CD4-positive, alpha-beta T cell treated with Interleukin-12 subunit alpha and Interleukin-12 subunit beta, for 1 hour (primary cell): ENCODE results near the gene HIP1R.
"Not testable (repeated sequence)": the region's sequence is repeated elsewhere in the genome, so short reads cannot be mapped to it uniquely, and the experiment has no call there.

Source experiments
- DNase-seq: peaks from one replicate; pipeline ENCODE4 v3.0.0-alpha.2; 2020

The HIP1R gene

DNA sequence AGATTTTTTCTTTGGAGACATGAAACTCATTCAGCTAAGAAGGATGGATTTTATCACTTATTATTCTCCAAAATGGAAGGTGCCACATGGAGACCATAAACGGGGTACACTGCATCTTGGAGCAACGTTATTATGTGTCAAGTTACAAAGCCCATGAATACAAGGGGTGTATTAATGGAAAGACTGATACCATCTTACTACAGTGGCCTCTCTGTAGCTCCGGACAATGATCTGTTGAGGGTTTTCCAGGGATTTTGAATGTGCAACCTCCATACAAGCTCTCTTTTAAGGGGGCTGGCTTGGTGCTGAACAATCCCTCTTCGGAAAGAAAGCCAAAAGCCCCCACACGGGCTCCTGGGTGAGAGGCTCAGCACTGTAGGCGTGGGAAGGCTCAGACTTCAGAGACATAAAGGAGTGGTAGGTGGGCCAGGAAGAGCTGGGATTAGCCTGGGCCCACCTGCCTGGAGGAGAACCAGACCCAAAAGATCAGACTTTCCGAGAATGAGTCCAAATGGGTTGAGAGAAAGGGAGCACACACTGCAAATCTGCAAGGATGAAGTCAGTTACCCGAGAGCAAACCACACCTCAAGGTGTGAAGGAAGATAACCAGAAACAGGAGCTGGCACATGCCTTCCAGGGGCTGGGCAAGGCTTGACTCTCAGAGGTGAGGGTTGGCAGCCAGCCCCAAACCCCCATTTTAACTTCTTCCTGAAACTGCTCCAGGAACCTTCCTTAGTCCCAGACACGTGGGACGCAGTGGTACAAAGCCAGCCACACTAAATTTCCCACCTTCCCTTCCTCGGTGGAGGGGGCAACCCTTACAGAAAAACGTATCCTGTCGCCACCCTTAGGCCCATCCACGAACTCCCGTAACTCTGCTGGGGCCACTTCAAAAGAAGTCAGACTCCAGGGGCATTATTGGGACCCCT is 59.2 kb downstream of the HIP1R start:
- DNase-seq = peak; percentile 48

- no peak for DNase-seq
These were observed 60.1 kb downstream of the HIP1R start for GRCh38 chr12:122895320-122895703.

- peak; percentile 91 for DNase-seq
These were observed 60.7 kb downstream of the HIP1R start, which contains the start of gene VPS37B for GRCh38 chr12:122895704-122896636. Gene VPS37B (minus strand): TSS chr12:122896124. CDS start chr12:122896062, 62 bp downstream.

DNA sequence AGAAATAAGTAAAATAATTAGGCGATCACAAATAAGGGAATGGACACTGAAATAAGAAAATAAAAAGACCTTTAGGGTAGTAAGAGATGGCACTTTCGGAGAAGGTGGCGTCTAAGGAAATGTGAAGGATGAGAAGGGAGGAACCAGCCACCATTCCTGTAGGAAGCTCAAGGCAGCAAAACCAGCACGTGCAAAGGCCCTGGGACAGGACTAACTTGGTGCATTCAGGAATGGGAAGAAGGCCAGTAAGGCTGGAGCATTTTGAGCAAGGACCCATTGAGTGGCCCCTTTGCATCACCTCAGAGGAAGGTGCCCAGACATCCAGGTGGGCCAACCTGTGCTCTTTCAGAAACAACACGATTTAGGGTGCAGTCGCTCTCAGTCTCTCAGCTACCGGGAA is 61.4 kb downstream of the HIP1R start:
- no peak for DNase-seq

- no peak for DNase-seq
These were observed 64.6 kb downstream of the HIP1R start for GRCh38 chr12:122899887-122900286.

GRCh38 chr12:122902854-122903692 is 67.8 kb downstream of the HIP1R start:
- DNase-seq = no peak

GRCh38 chr12:122903693-122904034 is 68.4 kb downstream of the HIP1R start:
- DNase-seq = no peak

- not testable (repeated sequence) for DNase-seq
These were observed 70.0 kb downstream of the HIP1R start for GRCh38 chr12:122905258-122905657.

- no peak for DNase-seq
These were observed 73.7 kb downstream of the HIP1R start for GRCh38 chr12:122908915-122909314.

GRCh38 chr12:122909442-122910288 is 74.4 kb downstream of the HIP1R start:
- DNase-seq = no peak
